ENCODE data around the gene NECTIN1. TPM values are rescaled to one million over a fixed set of nuclear protein-coding genes. Genes with fewer than 3 reads are reported as not detected.

The NECTIN1 gene
- total RNA-seq, 1 experiment from 2014 or later, result 23.8 TPM

DNA sequence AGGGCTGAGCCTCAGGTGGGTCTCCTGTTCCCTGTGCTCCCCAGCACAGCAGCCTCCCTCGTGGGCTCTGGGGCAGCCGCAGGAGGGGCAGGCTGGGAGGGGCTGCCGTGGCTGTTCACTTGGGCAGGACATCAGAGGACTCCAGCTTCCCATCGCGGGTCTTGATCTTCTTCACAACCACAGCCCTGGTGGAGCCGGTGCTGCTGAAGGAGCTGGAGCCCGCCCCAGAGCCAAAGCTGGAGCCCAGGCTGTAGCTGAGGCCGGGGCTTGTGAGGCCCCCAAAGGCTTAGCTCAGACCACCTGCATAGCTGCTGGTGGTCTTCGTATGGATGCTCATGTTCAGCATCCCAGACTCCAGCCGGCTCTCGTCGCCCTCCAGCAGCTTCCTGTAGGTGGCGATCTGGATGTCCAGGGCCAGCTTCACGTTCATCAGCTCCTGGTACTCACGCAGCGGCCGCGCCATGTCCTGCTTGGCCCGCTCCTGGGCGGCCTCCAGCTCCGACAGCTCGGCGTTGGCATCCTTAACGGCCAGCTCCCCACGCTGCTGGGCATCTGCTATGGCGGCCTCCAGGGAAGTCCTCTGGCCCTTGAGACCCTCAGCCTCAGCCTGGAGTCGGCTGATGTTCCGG lies 126.1 kb downstream of the NECTIN1 start:
- no peak for TF ChIP-seq FOSL1 (IDR thresholded peaks at IDR 0.05; ENCODE audit: low read depth)
- no peak for TF ChIP-seq EGR1 (IDR thresholded peaks at IDR 0.05; ENCODE audit: low read depth)
- peak in 2 of 3 experiments; percentile 37 to 48; a peak in 4 of 6 replicates for TF ChIP-seq CTCF (IDR thresholded peaks at IDR 0.05 in 2 of 3, conservative IDR thresholded peaks at IDR 0.05 in 1 of 3; ENCODE audit: borderline replicate concordance in 1 of 3, insufficient read depth in 1 of 3, low read depth in 2 of 3, low read length in 2 of 3)
- no peak for TF ChIP-seq SP1 (IDR thresholded peaks at IDR 0.05; ENCODE audit: low read depth)
- no peak for TF ChIP-seq ZBTB33 (IDR thresholded peaks at IDR 0.05; ENCODE audit: extremely low read depth, insufficient replicate concordance, low read length)
- no peak for TF ChIP-seq ZFX (IDR thresholded peaks at IDR 0.05)
- TF ChIP-seq, protein P1, sequence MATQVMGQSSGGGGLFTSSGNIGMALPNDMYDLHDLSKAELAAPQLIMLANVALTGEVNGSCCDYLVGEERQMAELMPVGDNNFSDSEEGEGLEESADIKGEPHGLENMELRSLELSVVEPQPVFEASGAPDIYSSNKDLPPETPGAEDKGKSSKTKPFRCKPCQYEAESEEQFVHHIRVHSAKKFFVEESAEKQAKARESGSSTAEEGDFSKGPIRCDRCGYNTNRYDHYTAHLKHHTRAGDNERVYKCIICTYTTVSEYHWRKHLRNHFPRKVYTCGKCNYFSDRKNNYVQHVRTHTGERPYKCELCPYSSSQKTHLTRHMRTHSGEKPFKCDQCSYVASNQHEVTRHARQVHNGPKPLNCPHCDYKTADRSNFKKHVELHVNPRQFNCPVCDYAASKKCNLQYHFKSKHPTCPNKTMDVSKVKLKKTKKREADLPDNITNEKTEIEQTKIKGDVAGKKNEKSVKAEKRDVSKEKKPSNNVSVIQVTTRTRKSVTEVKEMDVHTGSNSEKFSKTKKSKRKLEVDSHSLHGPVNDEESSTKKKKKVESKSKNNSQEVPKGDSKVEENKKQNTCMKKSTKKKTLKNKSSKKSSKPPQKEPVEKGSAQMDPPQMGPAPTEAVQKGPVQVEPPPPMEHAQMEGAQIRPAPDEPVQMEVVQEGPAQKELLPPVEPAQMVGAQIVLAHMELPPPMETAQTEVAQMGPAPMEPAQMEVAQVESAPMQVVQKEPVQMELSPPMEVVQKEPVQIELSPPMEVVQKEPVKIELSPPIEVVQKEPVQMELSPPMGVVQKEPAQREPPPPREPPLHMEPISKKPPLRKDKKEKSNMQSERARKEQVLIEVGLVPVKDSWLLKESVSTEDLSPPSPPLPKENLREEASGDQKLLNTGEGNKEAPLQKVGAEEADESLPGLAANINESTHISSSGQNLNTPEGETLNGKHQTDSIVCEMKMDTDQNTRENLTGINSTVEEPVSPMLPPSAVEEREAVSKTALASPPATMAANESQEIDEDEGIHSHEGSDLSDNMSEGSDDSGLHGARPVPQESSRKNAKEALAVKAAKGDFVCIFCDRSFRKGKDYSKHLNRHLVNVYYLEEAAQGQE (IDR thresholded peaks at IDR 0.05; ENCODE audit: low read depth), result no peak
- TF ChIP-seq EZH2phosphoT487 (IDR thresholded peaks at IDR 0.05; ENCODE audit: borderline replicate concordance), result no peak

More for the DNA sequence above, 126.1 kb downstream of the NECTIN1 start:
- Histone ChIP-seq H3K4me3 (replicated peaks in 1 of 2; ENCODE audit: low read depth in 1 of 2, low read length in 2 of 2) (no peak overlapping the region), H3K36me3 (ENCODE audit: control insufficient read depth in 1 of 2, insufficient read depth in 2 of 2, low read length in 2 of 2) (no peaks in the 10 kb centered on the region), H3K4me2 (ENCODE audit: low read length) (no peak overlapping the region), H3K4me1 (ENCODE audit: control insufficient read depth in 1 of 2, insufficient read depth in 2 of 2, low read length in 2 of 2) (peaks cover 0 to 9% of the 10 kb centered on the region in 2 experiments; a peak in 2 of 4 replicates), H3K9me2 (ENCODE audit: insufficient read depth) (no peaks in the 10 kb centered on the region), H3K9ac (ENCODE audit: low read length) (no peak overlapping the region), H3K27me3 (ENCODE audit: insufficient read depth, low read length) (peaks cover 16% of the 10 kb centered on the region; the same call in 1 of the 2 replicates), H3K79me2 (ENCODE audit: insufficient read depth, low read length) (no peaks in the 10 kb centered on the region), H4K20me1 (ENCODE audit: insufficient read depth) (no peaks in the 10 kb centered on the region), H3K9me3 (ENCODE audit: control insufficient read depth in 1 of 2, insufficient read depth in 1 of 2, low read depth in 1 of 2, low read length in 2 of 2) (no peaks in the 10 kb centered on the region), H3K27ac (ENCODE audit: low read depth, low read length) (no peak overlapping the region), H2AFZ (ENCODE audit: low read depth, low read length, poor library complexity, severe bottlenecking) (no peak overlapping the region)
- ChIA-PET RAD21 (ENCODE audit: low non-redundant PET in 1 of 2, low total read pairs in 2 of 2, uncharacterized antibody in 2 of 2, unreplicated experiment in 2 of 2) (no interaction called here), CTCF (interaction anchor here (1.8 kb wide), 2 partner anchors 14 to 22 kb away, joined by 4 to 6 read pairs; no protein-coding TSS in a partner anchor), POLR2A (no interaction called here)
- BruUV-seq (replicated peaks), result no TSS peak
- no peak for ATAC-seq
- no peak for DNase-seq (ENCODE audit: low read depth, low spot score)
- intact Hi-C loops (cut with micrococcal nuclease), result no loop called here

Data from HCT116 (cell line).